Esophagus muscularis mucosa (tissue), 4 donors: ENCODE measurements around the gene PTPRN2. TPM values are rescaled to one million over a fixed set of nuclear protein-coding genes. Genes with fewer than 3 reads are reported as not detected.

Experiments
- DNase-seq: peaks from one replicate; pipeline ENCODE4 v3.0.0-alpha.2; 2017; ENCODE audit errors: extremely low spot score
- H3K27ac ChIP-seq, 4 donors: fragments of 200-600 bp; sonication (generic); replicated peaks in 1 of 4; 1 replicate in 3 of 4; 2 replicates in 1 of 4; pipeline ENCODE4 v1.5.1; 2016 to 2019; ENCODE audit warnings: mild to moderate bottlenecking in 1 of 4
- H3K27me3 ChIP-seq, 4 donors: fragments of 200-600 bp; sonication (generic); one replicate each; pipeline versions ENCODE4 v1.5.1 to v1.6.0; 2016 to 2019
- H3K36me3 ChIP-seq, 4 donors: fragments of 200-600 bp; sonication (generic); one replicate each; pipeline ENCODE4 v1.5.1; 2016 to 2019
- H3K4me1 ChIP-seq, 4 donors: fragments of 200-600 bp; sonication (generic); one replicate each; pipeline ENCODE4 v1.5.1; 2016 to 2019
- H3K4me3 ChIP-seq, 4 donors: fragments of 200-600 bp; sonication (generic); 1 replicate in 2 of 4; 2 replicates in 2 of 4; pipeline ENCODE4 v1.5.1; 2016 to 2019; ENCODE audit warnings: mild to moderate bottlenecking in 4 of 4, moderate library complexity in 1 of 4
- H3K9me3 ChIP-seq, 4 donors: fragments of 200-600 bp; sonication (generic); 1 replicate in 3 of 4; 2 replicates in 1 of 4; pipeline ENCODE4 v1.5.1; 2016 to 2019
- CTCF ChIP-seq, 3 experiments: fragments of 200-600 bp in 2 of 3; fragments of 450-650 bp in 1 of 3; sonication (generic) in 2 of 3; IDR thresholded peaks; one replicate each; pipeline ENCODE4 v1.5.1; 2017 to 2019; ENCODE audit warnings: antibody characterized with exemption in 3 of 3, mild to moderate bottlenecking in 2 of 3, moderate library complexity in 1 of 3
- EP300 ChIP-seq: sonication (generic); formaldehyde crosslinking; IDR thresholded peaks from one replicate; pipeline ENCODE4 v1.6.1; 2017; ENCODE audit warnings: antibody characterized with exemption
- POLR2A ChIP-seq: fragments of 450-650 bp; IDR thresholded peaks from one replicate; pipeline ENCODE4 v1.6.1; 2017; ENCODE audit warnings: antibody characterized with exemption, moderate library complexity, mild to moderate bottlenecking, low read depth
- POLR2AphosphoS5 ChIP-seq, 2 donors: sonication (generic); formaldehyde crosslinking; IDR thresholded peaks; one replicate each; pipeline ENCODE4 v1.6.1; 2017; ENCODE audit warnings: antibody characterized with exemption in 2 of 2
- WGBS: methylation state at CpG from one replicate; pipeline ENCODE4 v1.1.5; 2018; 5-methylcytosine and 5-hydroxymethylcytosine counted together
- intact Hi-C: fragments of 100-400 bp; cut with DNase I; formaldehyde crosslinking; loops from one replicate; pipeline ENCODE4 v1.15.1; 2023
- total RNA-seq, 4 donors: library from RNA; depleted of rRNA; stranded (reverse); fragments of >200 nt; gene quantifications; one replicate each; pipeline versions ENCODE4 v1.1.0 to v1.2.1, GENCODE V29; 2016

The PTPRN2 gene
- total RNA-seq, 4 donors from 2014 or later: 2.1 to 3.1 (median 3.1) TPM

GRCh38 chr7:157686285-157686894, 901.2 kb downstream of the PTPRN2 start:
- intact Hi-C loops: no loop called here
- WGBS: 27% methylated on average over 13 of the region's 13 CpGs
- no peaks in the 10 kb centered on the region for H3K9me3 ChIP-seq
- H3K36me3 ChIP-seq: no peaks in the 10 kb centered on the region
- H3K27me3 ChIP-seq: peaks cover 0 to 98% (median 66%) of the 10 kb centered on the region in 4 donors
- no peak for DNase-seq
- TF ChIP-seq POLR2AphosphoS5 (IDR thresholded peaks at IDR 0.05): no peak
- no peak for TF ChIP-seq CTCF (IDR thresholded peaks at IDR 0.05)
- TF ChIP-seq EP300: no peak
- TF ChIP-seq POLR2A: no peak
- no peak overlapping the region for H3K4me3 ChIP-seq
- peaks cover 25 to 54% (median 53%) of the 10 kb centered on the region in 4 donors for H3K4me1 ChIP-seq
- H3K27ac ChIP-seq: no peak overlapping the region

GRCh38 chr7:157685430-157686284, 902.0 kb downstream of the PTPRN2 start:
- DNase-seq: no peak
- H3K27ac ChIP-seq: no peak overlapping the region
- peaks cover 0 to 99% (median 66%) of the 10 kb centered on the region in 4 donors for H3K27me3 ChIP-seq
- peak overlapping the region in 1 of 4 donors; percentile 33 for H3K4me3 ChIP-seq
- peaks cover 25 to 49% (median 47%) of the 10 kb centered on the region in 4 donors for H3K4me1 ChIP-seq
- TF ChIP-seq EP300 (no peak), POLR2AphosphoS5 (IDR thresholded peaks at IDR 0.05) (no peak), CTCF (IDR thresholded peaks at IDR 0.05) (no peak), POLR2A (no peak)
- WGBS: 24% methylated on average over 37 of the region's 77 CpGs
- H3K9me3 ChIP-seq: no peaks in the 10 kb centered on the region
- H3K36me3 ChIP-seq: no peaks in the 10 kb centered on the region
- intact Hi-C loops: no loop called here

GRCh38 chr7:157684909-157685429, 902.7 kb downstream of the PTPRN2 start:
- WGBS: 20% methylated on average over 12 of the region's 72 CpGs
- DNase-seq: no peak
- Histone ChIP-seq H3K27me3 (peaks cover 0 to 100% (median 61%) of the 10 kb centered on the region in 4 donors), H3K27ac (no peak overlapping the region), H3K9me3 (no peaks in the 10 kb centered on the region), H3K4me1 (peaks cover 22 to 43% (median 41%) of the 10 kb centered on the region in 4 donors), H3K36me3 (no peaks in the 10 kb centered on the region), H3K4me3 (peak overlapping the region in 3 of 4 donors; percentile 27 to 37 (median 33))
- no peak for TF ChIP-seq CTCF (IDR thresholded peaks at IDR 0.05)
- no peak for TF ChIP-seq EP300
- TF ChIP-seq POLR2A: no peak
- no peak for TF ChIP-seq POLR2AphosphoS5 (IDR thresholded peaks at IDR 0.05)
- intact Hi-C loops: no loop called here

- H3K4me1 ChIP-seq: peaks cover 15 to 36% (median 34%) of the 10 kb centered on the region in 4 donors
- H3K27ac ChIP-seq: no peak overlapping the region
- intact Hi-C loops: no loop called here
- DNase-seq: no peak
- H3K36me3 ChIP-seq: no peaks in the 10 kb centered on the region
- peak overlapping the region; percentile 9 to 37 (median 30) for H3K4me3 ChIP-seq
- no peak for TF ChIP-seq EP300
- no peak for TF ChIP-seq POLR2AphosphoS5 (IDR thresholded peaks at IDR 0.05)
- TF ChIP-seq POLR2A: no peak
- TF ChIP-seq CTCF (IDR thresholded peaks at IDR 0.05): no peak
- no peaks in the 10 kb centered on the region for H3K9me3 ChIP-seq
- H3K27me3 ChIP-seq: peaks cover 0 to 100% (median 55%) of the 10 kb centered on the region in 4 donors
- 3% methylated on average over 28 of the region's 74 CpGs for WGBS
Measured at GRCh38 chr7:157684157-157684908, 903.3 kb downstream of the PTPRN2 start.
